Kidney epithelial cell (primary cell): ENCODE measurements around the gene C1orf115. TPM values are rescaled to one million over a fixed set of nuclear protein-coding genes. Genes with fewer than 3 reads are reported as not detected.

ENCODE experiments used
- DNase-seq: peaks from one replicate; pipeline ENCODE4 v3.0.0-alpha.2; 2010; ENCODE audit warnings: low read depth
- H3K27me3 ChIP-seq: 2 replicates; pipeline ENCODE4 v1.6.0; 2011; ENCODE audit warnings: low read length; ENCODE audit not compliant: control insufficient read depth, insufficient read depth
- H3K36me3 ChIP-seq: 2 replicates; pipeline ENCODE4 v1.5.1; 2011; ENCODE audit warnings: low read length; ENCODE audit not compliant: control insufficient read depth, insufficient read depth
- H3K4me3 ChIP-seq: 2 replicates; pipeline ENCODE4 v1.5.1; 2011; ENCODE audit warnings: low read depth, mild to moderate bottlenecking, control low read depth, low read length
- total RNA-seq: library from RNA; depleted of rRNA; stranded (reverse); fragments of >200 nt; gene quantifications from 2 replicates; pipeline ENCODE4 v1.2.3, GENCODE V29; 2015
- TF ChIP-seq, protein P1 (sequence below): IDR thresholded peaks from 2 replicates; pipeline ENCODE4 v1.5.1; 2011; ENCODE audit warnings: mild to moderate bottlenecking, moderate library complexity, low read length, control low read depth, inconsistent platforms; ENCODE audit not compliant: insufficient read depth, poor library complexity, severe bottlenecking

Gene C1orf115
- total RNA-seq, 1 donor from 2014 or later: 8.9 TPM

DNA sequence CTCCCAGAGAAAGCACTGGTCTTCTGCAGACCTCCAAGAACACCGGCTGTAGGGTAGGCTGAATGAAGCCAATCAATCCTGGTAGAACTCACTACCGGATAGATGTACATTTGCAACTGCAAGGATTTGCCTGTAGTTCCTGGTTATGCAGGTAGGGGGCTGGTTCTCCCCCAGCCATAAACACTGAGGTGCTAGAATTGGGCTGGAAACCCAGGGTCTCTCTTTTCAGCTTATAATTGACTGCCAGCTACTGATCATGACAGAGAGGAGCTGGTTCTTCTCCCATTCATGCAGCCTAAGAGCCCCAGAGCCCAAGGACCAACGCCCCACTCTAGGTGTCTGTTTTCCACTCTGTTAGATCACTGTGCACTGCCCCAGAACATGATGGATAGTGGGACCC is 36.5 kb downstream of the C1orf115 start:
- H3K27me3 ChIP-seq: no peaks in the 10 kb centered on the region
- TF ChIP-seq, protein P1, sequence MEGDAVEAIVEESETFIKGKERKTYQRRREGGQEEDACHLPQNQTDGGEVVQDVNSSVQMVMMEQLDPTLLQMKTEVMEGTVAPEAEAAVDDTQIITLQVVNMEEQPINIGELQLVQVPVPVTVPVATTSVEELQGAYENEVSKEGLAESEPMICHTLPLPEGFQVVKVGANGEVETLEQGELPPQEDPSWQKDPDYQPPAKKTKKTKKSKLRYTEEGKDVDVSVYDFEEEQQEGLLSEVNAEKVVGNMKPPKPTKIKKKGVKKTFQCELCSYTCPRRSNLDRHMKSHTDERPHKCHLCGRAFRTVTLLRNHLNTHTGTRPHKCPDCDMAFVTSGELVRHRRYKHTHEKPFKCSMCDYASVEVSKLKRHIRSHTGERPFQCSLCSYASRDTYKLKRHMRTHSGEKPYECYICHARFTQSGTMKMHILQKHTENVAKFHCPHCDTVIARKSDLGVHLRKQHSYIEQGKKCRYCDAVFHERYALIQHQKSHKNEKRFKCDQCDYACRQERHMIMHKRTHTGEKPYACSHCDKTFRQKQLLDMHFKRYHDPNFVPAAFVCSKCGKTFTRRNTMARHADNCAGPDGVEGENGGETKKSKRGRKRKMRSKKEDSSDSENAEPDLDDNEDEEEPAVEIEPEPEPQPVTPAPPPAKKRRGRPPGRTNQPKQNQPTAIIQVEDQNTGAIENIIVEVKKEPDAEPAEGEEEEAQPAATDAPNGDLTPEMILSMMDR: peak; percentile 15

DNA sequence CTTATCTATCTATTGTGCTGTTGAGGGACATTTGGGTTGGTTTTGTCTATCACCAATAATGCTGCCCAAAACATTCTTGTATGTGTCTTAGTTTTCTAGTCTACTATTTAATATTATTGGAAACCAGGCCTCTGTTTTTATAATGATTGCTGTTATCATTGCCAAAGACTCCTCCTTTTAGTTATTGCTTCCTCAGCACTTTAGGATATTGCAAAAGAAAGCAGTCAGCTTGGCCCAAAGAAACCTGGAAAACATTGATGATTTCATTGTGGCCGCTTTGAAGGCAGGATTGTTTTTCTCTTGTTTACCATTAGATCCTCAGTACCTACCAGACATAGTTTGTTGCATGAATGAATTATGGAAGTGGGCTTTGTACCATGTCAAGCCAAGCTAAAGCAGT is 37.4 kb downstream of the C1orf115 start:
- Histone ChIP-seq H3K36me3 (no peaks in the 10 kb centered on the region), H3K4me3 (no peak overlapping the region), H3K27me3 (no peaks in the 10 kb centered on the region)
- TF ChIP-seq, protein P1: no peak
- no peak for DNase-seq

More for the DNA sequence above, 36.5 kb downstream of the C1orf115 start:
- DNase-seq: no peak
- Histone ChIP-seq H3K36me3 (no peaks in the 10 kb centered on the region), H3K4me3 (no peak overlapping the region)

DNA sequence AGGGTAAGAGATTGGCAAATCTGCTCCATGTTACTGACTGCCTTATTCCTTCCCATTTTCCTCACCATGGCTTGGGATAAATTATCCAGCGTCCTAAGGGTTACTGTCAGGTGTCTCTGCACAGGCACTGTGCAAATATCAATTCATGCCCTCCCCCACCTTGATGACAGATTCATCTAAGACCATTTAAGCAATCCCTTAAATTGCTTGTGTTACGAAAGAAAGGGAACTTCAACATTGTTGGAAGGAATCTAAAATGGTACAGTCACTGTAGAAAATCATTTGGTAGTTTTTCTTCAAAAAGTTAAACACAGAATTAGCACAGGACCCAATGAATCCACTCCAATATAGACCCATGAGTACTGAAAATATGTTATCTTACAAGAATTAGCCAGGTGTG is 40.3 kb downstream of the C1orf115 start:
- TF ChIP-seq, protein P1: no peak
- no peak for DNase-seq
- H3K36me3 ChIP-seq: no peaks in the 10 kb centered on the region
- H3K27me3 ChIP-seq: no peaks in the 10 kb centered on the region
- no peak overlapping the region for H3K4me3 ChIP-seq

DNA sequence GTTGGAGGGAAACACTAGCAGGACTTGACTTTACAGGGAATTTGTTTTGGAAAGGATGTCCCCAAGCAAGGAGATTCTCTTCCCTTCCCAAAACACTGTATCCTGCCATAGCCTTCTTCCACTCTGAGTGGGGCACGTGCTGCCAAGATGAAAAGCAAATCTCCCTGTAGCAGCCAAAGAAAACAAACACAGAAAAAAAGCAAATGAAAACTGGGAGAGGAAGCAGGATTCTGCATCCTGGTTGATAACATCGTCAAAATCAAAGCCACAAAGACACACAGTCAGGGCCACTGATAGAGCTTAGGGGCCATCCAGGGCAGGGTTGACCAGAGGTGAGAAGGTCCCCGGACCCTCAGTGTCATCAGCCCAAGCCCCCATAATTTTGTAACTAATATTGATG is 42.0 kb downstream of the C1orf115 start:
- H3K36me3 ChIP-seq: no peaks in the 10 kb centered on the region
- no peak for DNase-seq
- TF ChIP-seq, protein P1: no peak
- H3K27me3 ChIP-seq: no peaks in the 10 kb centered on the region
- H3K4me3 ChIP-seq: no peak overlapping the region

DNA sequence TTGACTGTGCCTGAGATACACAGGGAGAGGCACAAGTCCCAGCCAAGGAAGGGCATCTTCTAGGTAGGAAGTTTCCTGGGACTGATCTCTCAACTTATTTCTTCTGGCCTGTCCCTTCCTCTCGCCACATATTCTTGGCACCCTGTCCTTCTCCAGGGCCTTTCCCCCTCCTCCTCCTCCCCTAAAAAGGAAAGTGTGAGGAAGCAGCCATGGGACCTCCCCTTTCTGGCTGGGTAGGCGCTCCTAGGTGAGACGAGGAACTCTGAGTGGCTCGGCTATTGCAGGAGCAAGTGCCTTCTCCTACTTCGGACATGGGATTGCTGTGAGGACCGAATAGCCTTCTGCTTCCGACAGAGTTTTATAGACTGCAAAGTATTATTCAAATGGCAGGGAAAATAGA is 42.5 kb downstream of the C1orf115 start:
- TF ChIP-seq, protein P1: no peak
- no peaks in the 10 kb centered on the region for H3K36me3 ChIP-seq
- no peak for DNase-seq
- H3K27me3 ChIP-seq: no peaks in the 10 kb centered on the region
- no peak overlapping the region for H3K4me3 ChIP-seq

DNA sequence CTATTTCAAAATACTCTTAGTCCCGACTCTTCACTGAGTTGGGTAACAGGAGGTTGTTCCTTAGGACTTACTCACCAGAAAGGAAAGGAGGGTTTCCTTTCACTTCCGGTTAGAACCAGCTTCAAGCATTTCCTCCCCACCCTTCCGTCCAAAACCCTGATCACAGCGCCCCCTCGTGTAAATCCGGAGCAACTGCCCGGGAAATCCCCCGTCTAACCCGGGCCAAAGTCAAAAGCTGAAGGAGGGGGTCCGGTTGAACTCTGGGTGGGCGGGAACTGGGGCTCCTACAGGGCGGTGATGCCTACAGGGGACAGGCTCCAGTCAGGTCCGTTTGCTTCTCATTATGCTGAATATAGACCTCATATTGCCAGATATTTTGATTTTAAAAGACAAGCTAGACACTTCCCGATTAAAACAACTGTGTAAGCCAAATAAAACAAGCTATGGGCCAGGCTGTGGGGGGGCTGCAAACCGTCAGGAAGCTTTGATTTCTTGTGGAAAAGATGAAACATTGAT is 43.0 kb downstream of the C1orf115 start:
- TF ChIP-seq, protein P1: peak; percentile 89
- DNase-seq: peak; percentile 61
- Histone ChIP-seq H3K36me3 (no peaks in the 10 kb centered on the region), H3K4me3 (no peak overlapping the region), H3K27me3 (no peaks in the 10 kb centered on the region)
